ENCODE results near the gene ESPNL.

GRCh38 chr2:238167344-238167715 is 67.2 kb downstream of the ESPNL start:
- TF ChIP-seq, protein P1, sequence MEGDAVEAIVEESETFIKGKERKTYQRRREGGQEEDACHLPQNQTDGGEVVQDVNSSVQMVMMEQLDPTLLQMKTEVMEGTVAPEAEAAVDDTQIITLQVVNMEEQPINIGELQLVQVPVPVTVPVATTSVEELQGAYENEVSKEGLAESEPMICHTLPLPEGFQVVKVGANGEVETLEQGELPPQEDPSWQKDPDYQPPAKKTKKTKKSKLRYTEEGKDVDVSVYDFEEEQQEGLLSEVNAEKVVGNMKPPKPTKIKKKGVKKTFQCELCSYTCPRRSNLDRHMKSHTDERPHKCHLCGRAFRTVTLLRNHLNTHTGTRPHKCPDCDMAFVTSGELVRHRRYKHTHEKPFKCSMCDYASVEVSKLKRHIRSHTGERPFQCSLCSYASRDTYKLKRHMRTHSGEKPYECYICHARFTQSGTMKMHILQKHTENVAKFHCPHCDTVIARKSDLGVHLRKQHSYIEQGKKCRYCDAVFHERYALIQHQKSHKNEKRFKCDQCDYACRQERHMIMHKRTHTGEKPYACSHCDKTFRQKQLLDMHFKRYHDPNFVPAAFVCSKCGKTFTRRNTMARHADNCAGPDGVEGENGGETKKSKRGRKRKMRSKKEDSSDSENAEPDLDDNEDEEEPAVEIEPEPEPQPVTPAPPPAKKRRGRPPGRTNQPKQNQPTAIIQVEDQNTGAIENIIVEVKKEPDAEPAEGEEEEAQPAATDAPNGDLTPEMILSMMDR (IDR thresholded peaks at IDR 0.05; ENCODE audit: insufficient read depth, low read length, poor library complexity, severe bottlenecking): no peak
- no peak for TF ChIP-seq EZH2phosphoT487 (conservative IDR thresholded peaks at IDR 0.05; ENCODE audit: low read length)

Data from SU-DHL-6 (cell line).